Neural cell (in vitro differentiated cells): Measurements from ENCODE around the gene EPHA2.

ENCODE experiments used
- EZH2 ChIP-seq: fragments of 200-600, 300-800 bp; shearing (Covaris generic), sonication (generic); IDR thresholded peaks from 2 replicates; pipeline ENCODE4 v1.6.1; 2014; ENCODE audit warnings: antibody characterized with exemption, low read length, borderline replicate concordance, mild to moderate bottlenecking; ENCODE audit not compliant: insufficient read depth, poor library complexity, severe bottlenecking
- SMC3 ChIP-seq: fragments of 450-650 bp; conservative IDR thresholded peaks from 2 replicates; pipeline ENCODE4 v1.6.1; 2014; ENCODE audit warnings: antibody characterized with exemption, mild to moderate bottlenecking, moderate library complexity; ENCODE audit not compliant: poor library complexity
- TAF1 ChIP-seq: IDR thresholded peaks from 2 replicates; pipeline ENCODE4 v1.6.1; 2012; ENCODE audit warnings: low read depth
- TF ChIP-seq, protein P1 (sequence below): fragments of 450-650 bp; IDR thresholded peaks from 2 replicates; pipeline ENCODE4 v1.5.1; 2014; ENCODE audit warnings: antibody characterized with exemption, mild to moderate bottlenecking, moderate library complexity; ENCODE audit not compliant: poor library complexity, severe bottlenecking

- TF ChIP-seq, protein P1, sequence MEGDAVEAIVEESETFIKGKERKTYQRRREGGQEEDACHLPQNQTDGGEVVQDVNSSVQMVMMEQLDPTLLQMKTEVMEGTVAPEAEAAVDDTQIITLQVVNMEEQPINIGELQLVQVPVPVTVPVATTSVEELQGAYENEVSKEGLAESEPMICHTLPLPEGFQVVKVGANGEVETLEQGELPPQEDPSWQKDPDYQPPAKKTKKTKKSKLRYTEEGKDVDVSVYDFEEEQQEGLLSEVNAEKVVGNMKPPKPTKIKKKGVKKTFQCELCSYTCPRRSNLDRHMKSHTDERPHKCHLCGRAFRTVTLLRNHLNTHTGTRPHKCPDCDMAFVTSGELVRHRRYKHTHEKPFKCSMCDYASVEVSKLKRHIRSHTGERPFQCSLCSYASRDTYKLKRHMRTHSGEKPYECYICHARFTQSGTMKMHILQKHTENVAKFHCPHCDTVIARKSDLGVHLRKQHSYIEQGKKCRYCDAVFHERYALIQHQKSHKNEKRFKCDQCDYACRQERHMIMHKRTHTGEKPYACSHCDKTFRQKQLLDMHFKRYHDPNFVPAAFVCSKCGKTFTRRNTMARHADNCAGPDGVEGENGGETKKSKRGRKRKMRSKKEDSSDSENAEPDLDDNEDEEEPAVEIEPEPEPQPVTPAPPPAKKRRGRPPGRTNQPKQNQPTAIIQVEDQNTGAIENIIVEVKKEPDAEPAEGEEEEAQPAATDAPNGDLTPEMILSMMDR = no peak
- TF ChIP-seq EZH2 (no peak), SMC3 (no peak), TAF1 (no peak)
Observed at GRCh38 chr1:16147156-16147926, 8.5 kb downstream of the EPHA2 start.
